Skin epidermis (tissue), 12 donors: Measurements from ENCODE around the gene PCNT.

Experiments
- H3K27ac ChIP-seq, 21 experiments: fragments of 200-600 bp; sonication (generic) in 11 of 21; one replicate each; pipeline ENCODE4 v1.5.0; 2020; ENCODE audit warnings: mild to moderate bottlenecking in 3 of 21, inconsistent platforms in 2 of 21, moderate library complexity in 2 of 21
- H3K4me3 ChIP-seq, 7 experiments: fragments of 200-600 bp; sonication (generic) in 2 of 7; one replicate each; pipeline ENCODE4 v1.5.0; 2020; ENCODE audit warnings: inconsistent platforms in 2 of 7, mild to moderate bottlenecking in 2 of 7, moderate library complexity in 1 of 7

PCNT gene

GRCh38 chr21:46323710-46324389, at the start of gene PCNT, which contains the start of gene C21orf58:
Gene PCNT (plus strand): TSS chr21:46324156. CDS start chr21:46324229, 73 bp downstream.
Gene C21orf58 (minus strand): TSS chr21:46323870. CDS start chr21:46322738, 1,132 bp downstream.
- Histone ChIP-seq H3K27ac (peak within 1 kb of the TSS; percentile 79 to 96 (median 92)), H3K4me3 (peak within 1 kb of the TSS; percentile 84 to 100 (median 96))

GRCh38 chr21:46274797-46275390, 49.1 kb upstream of the PCNT start:
- Histone ChIP-seq H3K27ac (no peak overlapping the region), H3K4me3 (no peak overlapping the region)

- Histone ChIP-seq H3K27ac (peak overlapping the region in 8 of 21 experiments; percentile 3 to 99 (median 45)), H3K4me3 (peak overlapping the region in 2 of 7 experiments; percentile 1 to 7)
Measured at GRCh38 chr21:46284077-46284644, 39.8 kb upstream of the PCNT start.

GRCh38 chr21:46284733-46285132, 39.2 kb upstream of the PCNT start:
- Histone ChIP-seq H3K4me3 (peak overlapping the region in 4 of 7 experiments; percentile 1 to 99 (median 73)), H3K27ac (peak overlapping the region in 10 of 21 experiments; percentile 25 to 99 (median 96))

GRCh38 chr21:46285206-46285661, 38.7 kb upstream of the PCNT start, which contains the start of gene MCM3AP:
Gene MCM3AP (minus strand): TSS chr21:46285611. CDS start chr21:46285286, 325 bp downstream.
- Histone ChIP-seq H3K27ac (peak within 1 kb of the TSS; percentile 86 to 99 (median 96)), H3K4me3 (peak within 1 kb of the TSS; percentile 65 to 99 (median 89))

GRCh38 chr21:46285761-46286647, 38.0 kb upstream of the PCNT start, which contains the start of gene YBEY:
Gene YBEY (plus strand): TSS chr21:46286342. CDS start chr21:46286914, 572 bp downstream.
- H3K4me3 ChIP-seq = peak within 1 kb of the TSS; percentile 65 to 99 (median 89)
- peak within 1 kb of the TSS; percentile 86 to 99 (median 96) for H3K27ac ChIP-seq

GRCh38 chr21:46286648-46287002, 37.3 kb upstream of the PCNT start:
- H3K4me3 ChIP-seq = peak overlapping the region; percentile 65 to 99 (median 89)
- peak overlapping the region; percentile 86 to 99 (median 96) for H3K27ac ChIP-seq

GRCh38 chr21:46287541-46287940, 36.4 kb upstream of the PCNT start:
- H3K4me3 ChIP-seq = no peak overlapping the region
- peak overlapping the region in 3 of 21 experiments; percentile 97 to 99 (median 97) for H3K27ac ChIP-seq

- Histone ChIP-seq H3K27ac (no peak overlapping the region), H3K4me3 (no peak overlapping the region)
Measured at GRCh38 chr21:46289655-46290179, 34.2 kb upstream of the PCNT start.

GRCh38 chr21:46291561-46291960, 32.4 kb upstream of the PCNT start:
- Histone ChIP-seq H3K4me3 (no peak overlapping the region), H3K27ac (no peak overlapping the region)

- Histone ChIP-seq H3K4me3 (no peak overlapping the region), H3K27ac (peak overlapping the region in 19 of 21 experiments; percentile 6 to 84 (median 71))
Measured at GRCh38 chr21:46294647-46295176, 29.2 kb upstream of the PCNT start.

GRCh38 chr21:46295177-46295770, 28.7 kb upstream of the PCNT start:
- peak overlapping the region in 20 of 21 experiments; percentile 6 to 84 (median 70) for H3K27ac ChIP-seq
- H3K4me3 ChIP-seq = no peak overlapping the region

- Histone ChIP-seq H3K27ac (peak overlapping the region in 19 of 21 experiments; percentile 6 to 84 (median 71)), H3K4me3 (peak overlapping the region in 1 of 7 experiments; percentile 2)
Measured at GRCh38 chr21:46295996-46296752, 27.8 kb upstream of the PCNT start.

- H3K4me3 ChIP-seq = peak overlapping the region; percentile 20 to 50 (median 34)
Measured at GRCh38 chr21:46297338-46298271, 26.4 kb upstream of the PCNT start.

GRCh38 chr21:46299167-46299566, 24.8 kb upstream of the PCNT start:
- Histone ChIP-seq H3K4me3 (no peak overlapping the region), H3K27ac (no peak overlapping the region)

More at GRCh38 chr21:46297338-46298271, 26.4 kb upstream of the PCNT start:
- H3K27ac ChIP-seq = peak overlapping the region in 19 of 21 experiments; percentile 24 to 81 (median 63)

GRCh38 chr21:46301759-46302158, 22.2 kb upstream of the PCNT start:
- Histone ChIP-seq H3K4me3 (no peak overlapping the region), H3K27ac (no peak overlapping the region)
